Fibroblast of lung (primary cell): Measurements from ENCODE around the gene PNPLA3. TPM values are rescaled to one million over a fixed set of nuclear protein-coding genes. Genes with fewer than 3 reads are reported as not detected.
"Not testable (repeated sequence)": the region's sequence is repeated elsewhere in the genome, so short reads cannot be mapped to it uniquely, and the experiment has no call there.

Experiments
- DNase-seq, 2 donors: peaks; one replicate each; pipeline versions ENCODE4 v3.0.0 to v3.0.0-alpha.2; 2010; ENCODE audit warnings: low read depth in 2 of 2
- H2AFZ ChIP-seq: 2 replicates; pipeline ENCODE4 v1.5.1; 2012; ENCODE audit warnings: low read length, control low read depth, inconsistent platforms
- H3K27ac ChIP-seq: 2 replicates; pipeline ENCODE4 v1.5.1; 2011; ENCODE audit warnings: low read length, control low read depth; ENCODE audit not compliant: insufficient read depth
- H3K27me3 ChIP-seq: 2 replicates; pipeline ENCODE4 v1.5.1; 2011; ENCODE audit warnings: mild to moderate bottlenecking, low read length; ENCODE audit not compliant: control insufficient read depth, insufficient read depth
- H3K36me3 ChIP-seq: 2 replicates; pipeline ENCODE4 v1.5.1; 2011; ENCODE audit warnings: low read length; ENCODE audit not compliant: control insufficient read depth, insufficient read depth
- H3K4me1 ChIP-seq: 2 replicates; pipeline ENCODE4 v1.5.1; 2011; ENCODE audit warnings: low read length; ENCODE audit not compliant: control insufficient read depth, insufficient read depth; ENCODE audit errors: extremely low read depth
- H3K4me2 ChIP-seq: 2 replicates; pipeline ENCODE4 v1.5.1; 2011; ENCODE audit warnings: low read length, control low read depth; ENCODE audit not compliant: insufficient read depth; ENCODE audit errors: extremely low read depth
- H3K4me3 ChIP-seq, 4 experiments: fragments of 200-600 bp in 1 of 4; sonication (generic) in 1 of 4; replicated peaks in 1 of 4; 2 replicates each; pipeline ENCODE4 v1.5.1; 2011 to 2016; ENCODE audit warnings: low read length in 4 of 4, low read depth in 3 of 4, mild to moderate bottlenecking in 3 of 4, control low read depth in 2 of 4, inconsistent platforms in 1 of 4, mixed read lengths in 1 of 4; ENCODE audit not compliant: insufficient read depth in 1 of 4; ENCODE audit errors: control extremely low read depth in 1 of 4
- H3K79me2 ChIP-seq: 2 replicates; pipeline ENCODE4 v1.5.1; 2012; ENCODE audit warnings: mild to moderate bottlenecking, low read length, inconsistent platforms; ENCODE audit not compliant: control insufficient read depth, insufficient read depth
- H3K9ac ChIP-seq: 2 replicates; pipeline ENCODE4 v1.5.1; 2011; ENCODE audit warnings: mild to moderate bottlenecking, low read length, control low read depth; ENCODE audit not compliant: insufficient read depth
- H3K9me3 ChIP-seq: 2 replicates; pipeline ENCODE4 v1.5.1; 2012; ENCODE audit warnings: low read depth, low read length; ENCODE audit not compliant: control insufficient read depth, insufficient read depth
- H4K20me1 ChIP-seq: 2 replicates; pipeline ENCODE4 v1.5.1; 2011; ENCODE audit warnings: low read length; ENCODE audit not compliant: control insufficient read depth, insufficient read depth; ENCODE audit errors: extremely low read depth
- CTCF ChIP-seq, 2 donors: IDR thresholded peaks in 1 of 2; conservative IDR thresholded peaks in 1 of 2; 1 replicate in 1 of 2; 2 replicates in 1 of 2; pipeline ENCODE4 v1.5.1; 2011 to 2012; ENCODE audit warnings: low read length in 2 of 2, control low read depth in 1 of 2, inconsistent platforms in 1 of 2, low read depth in 1 of 2, mild to moderate bottlenecking in 1 of 2
- EZH2 ChIP-seq: IDR thresholded peaks from 2 replicates; pipeline ENCODE4 v1.5.1; 2012; ENCODE audit warnings: low read length, control low read depth, mild to moderate bottlenecking; ENCODE audit errors: missing control alignments
- polyA plus RNA-seq, 2 donors: library from polyadenylated mRNA; depleted of rRNA in 1 of 2; stranded (reverse) in 1 of 2; unstranded in 1 of 2; fragments of >200 nt; gene quantifications; 2 replicates each; pipeline ENCODE4 v1.2.1, GENCODE V29; 2011 to 2012; ENCODE audit warnings: missing spikeins in 1 of 2
- total RNA-seq: library from RNA; depleted of rRNA; stranded (reverse); fragments of >200 nt; gene quantifications from 2 replicates; pipeline ENCODE4 v1.2.1, GENCODE V29; 2014

Gene PNPLA3
- total and polyA plus RNA-seq, 2 donors (not counting 1 experiment from before 2014, with no cell fraction given) = 6.8 to 12.6 TPM

- Histone ChIP-seq H3K4me2 (peak overlapping the region; percentile 41), H3K36me3 (no peaks in the 10 kb centered on the region), H2AFZ (no peak overlapping the region), H3K9me3 (no peaks in the 10 kb centered on the region), H3K27ac (peak overlapping the region; percentile 46), H3K79me2 (no peaks in the 10 kb centered on the region), H3K4me3 (no peak overlapping the region), H3K9ac (peak overlapping the region; percentile 20), H4K20me1 (no peaks in the 10 kb centered on the region), H3K4me1 (peaks cover 16% of the 10 kb centered on the region), H3K27me3 (no peaks in the 10 kb centered on the region)
- peak; percentile 90 to 97 for DNase-seq
- no peak for TF ChIP-seq CTCF (conservative IDR thresholded peaks at IDR 0.05 in 1 of 2, IDR thresholded peaks at IDR 0.05 in 1 of 2; ENCODE audit: low read depth in 1 of 2, low read length in 2 of 2)
- TF ChIP-seq EZH2 = no peak
Observed at GRCh38 chr22:43901976-43902643, 21.5 kb upstream of the PNPLA3 start.

GRCh38 chr22:43903033-43903432 is 20.6 kb upstream of the PNPLA3 start:
- peak in 1 of 2 donors; percentile 21 for DNase-seq
- not testable (repeated sequence) for H3K27me3 ChIP-seq, H3K79me2 ChIP-seq, H3K9me3 ChIP-seq, H3K4me3 ChIP-seq, H2AFZ ChIP-seq, H3K4me2 ChIP-seq, H3K9ac ChIP-seq, H4K20me1 ChIP-seq, H3K36me3 ChIP-seq
- peak overlapping the region; percentile 22 for H3K27ac ChIP-seq
- peaks cover 14% of the 10 kb centered on the region for H3K4me1 ChIP-seq

- not testable (repeated sequence) for H3K9me3 ChIP-seq, H3K79me2 ChIP-seq, H3K36me3 ChIP-seq, H3K4me3 ChIP-seq, H3K27ac ChIP-seq, H4K20me1 ChIP-seq, H3K9ac ChIP-seq, H3K4me2 ChIP-seq, H2AFZ ChIP-seq, H3K27me3 ChIP-seq, DNase-seq
- H3K4me1 ChIP-seq = peaks cover 11% of the 10 kb centered on the region
- TF ChIP-seq CTCF (conservative IDR thresholded peaks at IDR 0.05 in 1 of 2, IDR thresholded peaks at IDR 0.05 in 1 of 2; ENCODE audit: low read depth in 1 of 2, low read length in 2 of 2) = peak; percentile 33 to 34
Observed at GRCh38 chr22:43904412-43904811, 19.2 kb upstream of the PNPLA3 start.
